K562 (cell line): Measurements from ENCODE around the gene RUVBL2. TPM values are rescaled to one million over a fixed set of nuclear protein-coding genes. Genes with fewer than 3 reads are reported as not detected.

Experiments used
- CBFA2T3 ChIP-seq: fragments of 450-650 bp; IDR thresholded peaks from 2 replicates; pipeline ENCODE4 v1.6.1; 2017
- CXXC5 ChIP-seq: fragments of 250-450 bp; sonication (Bioruptor Pico); IDR thresholded peaks from 2 replicates; pipeline ENCODE4 v1.8.0; 2022; ENCODE audit warnings: inconsistent platforms, mild to moderate bottlenecking, moderate library complexity
- GABPB1 ChIP-seq: sonication (generic); formaldehyde crosslinking; IDR thresholded peaks from 2 replicates; pipeline ENCODE4 v1.8.0; 2022; ENCODE audit warnings: mild to moderate bottlenecking, missing genetic modification reagents
- NONO ChIP-seq, 2 experiments: fragments of 200-400 bp in 1 of 2; fragments of 450-650 bp in 1 of 2; formaldehyde crosslinking in 1 of 2; IDR thresholded peaks; 2 replicates each; pipeline ENCODE4 v1.6.1; 2017; ENCODE audit warnings: low read depth in 2 of 2, mild to moderate bottlenecking in 2 of 2, moderate library complexity in 2 of 2, low read length in 1 of 2
- POLR2A ChIP-seq: fragments of 450-650 bp; conservative IDR thresholded peaks from 2 replicates; pipeline ENCODE4 v1.6.1; 2016
- POLR2B ChIP-seq: fragments of 450-650 bp; IDR thresholded peaks from 2 replicates; pipeline ENCODE4 v1.6.1; 2018; ENCODE audit warnings: low read depth; ENCODE audit not compliant: partially characterized antibody
- ZNF143 ChIP-seq: sonication (generic); formaldehyde crosslinking; IDR thresholded peaks from 2 replicates; pipeline ENCODE4 v1.9.0; 2022; ENCODE audit warnings: mild to moderate bottlenecking, missing genetic modification reagents
- polyA plus RNA-seq, 8 experiments: library from polyadenylated mRNA; depleted of rRNA in 4 of 8; stranded (reverse) in 5 of 8; unstranded in 3 of 8; fragments of >200 nt; fragmentation: Nextera tagmentation in 2 of 8; fragmentation: Illumina TruSeq in 1 of 8; extraction: Ambion mirVana in 2 of 8; extraction: Trizol in 1 of 8; gene quantifications; 2 replicates each; pipeline versions ENCODE4 v1.2.1 to v1.2.3, GENCODE V29; 2011 to 2014; ENCODE audit warnings: inconsistent platforms in 1 of 8, missing spikeins in 1 of 8
- total RNA-seq, 7 experiments: library from RNA; depleted of rRNA in 6 of 7; stranded (reverse); fragments of >200 nt in 6 of 7; fragmentation: Illumina TruSeq in 2 of 7; extraction: Trizol in 2 of 7; gene quantifications; 2 replicates each; pipeline versions ENCODE4 v1.2.1 to v1.2.3, GENCODE V29; 2011 to 2021; ENCODE audit warnings: low replicate concordance in 1 of 7
- TF ChIP-seq, protein P1 (sequence below): sonication (generic); formaldehyde crosslinking; IDR thresholded peaks from 2 replicates; pipeline ENCODE4 v1.8.0; 2022; ENCODE audit warnings: mild to moderate bottlenecking, missing genetic modification reagents
- TF ChIP-seq, protein P2 (sequence below): sonication (generic); formaldehyde crosslinking; IDR thresholded peaks from 2 replicates; pipeline ENCODE4 v1.9.0; 2022; ENCODE audit warnings: mild to moderate bottlenecking, missing genetic modification reagents
- TF ChIP-seq, protein P3 (sequence below), 2 experiments: IDR thresholded peaks; 2 replicates each; pipeline ENCODE4 v1.6.1; 2012; ENCODE audit warnings: improper control_type of control experiment in 2 of 2, low read depth in 2 of 2, low read length in 2 of 2, borderline replicate concordance in 1 of 2
- TF ChIP-seq, protein P4 (sequence below): fragments of 250-450 bp; sonication (Bioruptor Pico); IDR thresholded peaks from 2 replicates; pipeline ENCODE4 v1.9.0; 2021; ENCODE audit warnings: mild to moderate bottlenecking, inconsistent platforms
- TF ChIP-seq, protein P5 (sequence below): conservative IDR thresholded peaks from 2 replicates; pipeline ENCODE4 v1.6.1; 2011; ENCODE audit warnings: low read depth, mild to moderate bottlenecking, low read length; ENCODE audit not compliant: control insufficient read depth

RUVBL2 gene
- total and polyA plus RNA-seq, 9 of the 15 experiments (the other 6 are each of a cell fraction or from before 2014, with no cell fraction given): 71.4 to 453 (median 237) TPM

DNA sequence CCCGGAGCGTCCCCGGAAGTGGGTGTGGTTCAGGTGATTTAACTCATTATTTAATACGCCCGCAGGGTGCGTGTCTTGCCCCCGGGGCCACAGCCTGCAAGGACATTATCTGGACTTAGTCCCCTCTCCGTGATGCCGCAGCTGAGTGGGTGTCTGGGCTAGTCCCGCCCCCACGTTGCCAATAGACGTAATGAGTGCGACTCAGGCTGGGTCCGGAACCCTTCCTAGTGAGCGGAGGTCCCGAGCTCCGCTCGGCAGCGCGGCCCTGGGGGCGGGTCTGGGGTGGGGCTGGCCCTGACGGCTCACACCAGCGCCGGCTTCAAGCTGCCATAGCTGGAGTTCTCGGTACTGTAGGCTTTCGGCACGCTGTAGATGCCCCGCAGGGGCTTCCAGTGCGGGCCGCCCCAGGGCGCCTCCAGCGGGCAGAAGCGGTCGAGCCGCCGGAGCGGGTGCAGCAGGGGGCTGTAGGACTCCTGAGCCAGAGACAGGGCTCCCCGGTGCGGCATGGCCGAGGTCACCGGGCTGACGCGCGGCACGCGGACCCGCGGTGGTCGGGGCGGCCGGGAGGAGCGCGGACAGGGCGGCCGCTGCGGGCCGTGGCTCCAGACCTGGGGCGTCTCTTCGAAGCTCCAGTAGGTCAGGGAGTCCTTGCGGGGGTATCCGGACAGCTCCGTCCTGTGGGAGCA is 24.1 kb downstream of the RUVBL2 start (continued):
- TF ChIP-seq, protein P1, sequence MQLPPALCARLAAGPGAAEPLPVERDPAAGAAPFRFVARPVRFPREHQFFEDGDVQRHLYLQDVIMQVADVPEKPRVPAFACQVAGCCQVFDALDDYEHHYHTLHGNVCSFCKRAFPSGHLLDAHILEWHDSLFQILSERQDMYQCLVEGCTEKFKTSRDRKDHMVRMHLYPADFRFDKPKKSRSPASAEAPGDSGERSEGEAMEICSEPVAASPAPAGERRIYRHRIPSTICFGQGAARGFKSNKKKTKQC (CRISPR knock-in tag): no peak
- TF ChIP-seq, protein P2, sequence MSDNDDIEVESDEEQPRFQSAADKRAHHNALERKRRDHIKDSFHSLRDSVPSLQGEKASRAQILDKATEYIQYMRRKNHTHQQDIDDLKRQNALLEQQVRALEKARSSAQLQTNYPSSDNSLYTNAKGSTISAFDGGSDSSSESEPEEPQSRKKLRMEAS (CRISPR knock-in tag): peak; percentile 42
- peak; percentile 55; the same call in 1 of the 2 replicates for TF ChIP-seq POLR2A
- TF ChIP-seq, protein P3, sequence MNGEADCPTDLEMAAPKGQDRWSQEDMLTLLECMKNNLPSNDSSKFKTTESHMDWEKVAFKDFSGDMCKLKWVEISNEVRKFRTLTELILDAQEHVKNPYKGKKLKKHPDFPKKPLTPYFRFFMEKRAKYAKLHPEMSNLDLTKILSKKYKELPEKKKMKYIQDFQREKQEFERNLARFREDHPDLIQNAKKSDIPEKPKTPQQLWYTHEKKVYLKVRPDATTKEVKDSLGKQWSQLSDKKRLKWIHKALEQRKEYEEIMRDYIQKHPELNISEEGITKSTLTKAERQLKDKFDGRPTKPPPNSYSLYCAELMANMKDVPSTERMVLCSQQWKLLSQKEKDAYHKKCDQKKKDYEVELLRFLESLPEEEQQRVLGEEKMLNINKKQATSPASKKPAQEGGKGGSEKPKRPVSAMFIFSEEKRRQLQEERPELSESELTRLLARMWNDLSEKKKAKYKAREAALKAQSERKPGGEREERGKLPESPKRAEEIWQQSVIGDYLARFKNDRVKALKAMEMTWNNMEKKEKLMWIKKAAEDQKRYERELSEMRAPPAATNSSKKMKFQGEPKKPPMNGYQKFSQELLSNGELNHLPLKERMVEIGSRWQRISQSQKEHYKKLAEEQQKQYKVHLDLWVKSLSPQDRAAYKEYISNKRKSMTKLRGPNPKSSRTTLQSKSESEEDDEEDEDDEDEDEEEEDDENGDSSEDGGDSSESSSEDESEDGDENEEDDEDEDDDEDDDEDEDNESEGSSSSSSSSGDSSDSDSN (IDR thresholded peaks at IDR 0.05; ENCODE audit: borderline replicate concordance in 1 of 2, low read depth in 2 of 2, low read length in 2 of 2): peak in 1 of 2 experiments; percentile 77; a peak in 1 of 4 replicates
- TF ChIP-seq, protein P4, sequence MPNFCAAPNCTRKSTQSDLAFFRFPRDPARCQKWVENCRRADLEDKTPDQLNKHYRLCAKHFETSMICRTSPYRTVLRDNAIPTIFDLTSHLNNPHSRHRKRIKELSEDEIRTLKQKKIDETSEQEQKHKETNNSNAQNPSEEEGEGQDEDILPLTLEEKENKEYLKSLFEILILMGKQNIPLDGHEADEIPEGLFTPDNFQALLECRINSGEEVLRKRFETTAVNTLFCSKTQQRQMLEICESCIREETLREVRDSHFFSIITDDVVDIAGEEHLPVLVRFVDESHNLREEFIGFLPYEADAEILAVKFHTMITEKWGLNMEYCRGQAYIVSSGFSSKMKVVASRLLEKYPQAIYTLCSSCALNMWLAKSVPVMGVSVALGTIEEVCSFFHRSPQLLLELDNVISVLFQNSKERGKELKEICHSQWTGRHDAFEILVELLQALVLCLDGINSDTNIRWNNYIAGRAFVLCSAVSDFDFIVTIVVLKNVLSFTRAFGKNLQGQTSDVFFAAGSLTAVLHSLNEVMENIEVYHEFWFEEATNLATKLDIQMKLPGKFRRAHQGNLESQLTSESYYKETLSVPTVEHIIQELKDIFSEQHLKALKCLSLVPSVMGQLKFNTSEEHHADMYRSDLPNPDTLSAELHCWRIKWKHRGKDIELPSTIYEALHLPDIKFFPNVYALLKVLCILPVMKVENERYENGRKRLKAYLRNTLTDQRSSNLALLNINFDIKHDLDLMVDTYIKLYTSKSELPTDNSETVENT (CRISPR knock-in tag): peak; percentile 35; the same call in 1 of the 2 replicates
- 0 out of 2 replicates have a peak, but pooled peaks have one; percentile 24 for TF ChIP-seq GABPB1 (CRISPR knock-in tag)
- TF ChIP-seq ZNF143 (CRISPR knock-in tag): no peak
- TF ChIP-seq, protein P5, sequence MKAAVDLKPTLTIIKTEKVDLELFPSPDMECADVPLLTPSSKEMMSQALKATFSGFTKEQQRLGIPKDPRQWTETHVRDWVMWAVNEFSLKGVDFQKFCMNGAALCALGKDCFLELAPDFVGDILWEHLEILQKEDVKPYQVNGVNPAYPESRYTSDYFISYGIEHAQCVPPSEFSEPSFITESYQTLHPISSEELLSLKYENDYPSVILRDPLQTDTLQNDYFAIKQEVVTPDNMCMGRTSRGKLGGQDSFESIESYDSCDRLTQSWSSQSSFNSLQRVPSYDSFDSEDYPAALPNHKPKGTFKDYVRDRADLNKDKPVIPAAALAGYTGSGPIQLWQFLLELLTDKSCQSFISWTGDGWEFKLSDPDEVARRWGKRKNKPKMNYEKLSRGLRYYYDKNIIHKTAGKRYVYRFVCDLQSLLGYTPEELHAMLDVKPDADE: 0 out of 2 replicates have a peak, but pooled peaks have one; percentile 20
- TF ChIP-seq CBFA2T3: no peak
- TF ChIP-seq POLR2B: peak; percentile 26
- 0 out of 4 replicates have a peak, but pooled peaks of 1 of the 2 experiments have one; percentile 50 for TF ChIP-seq NONO (IDR thresholded peaks at IDR 0.05; ENCODE audit: low read depth in 2 of 2, low read length in 1 of 2)
- peak; percentile 51 for TF ChIP-seq CXXC5 (CRISPR knock-in tag)
